Aorta (tissue), 5 donors: ENCODE data around the gene MITF. TPM values are rescaled to one million over a fixed set of nuclear protein-coding genes. Genes with fewer than 3 reads are reported as not detected.
"Not testable (repeated sequence)": the region's sequence is repeated elsewhere in the genome, so short reads cannot be mapped to it uniquely, and the experiment has no call there.

ENCODE experiments used
- ATAC-seq: fragments of 200-7000 bp; cut with Tn5 transposase; one replicate; pipeline ENCODE4 v1.9.1; 2022; ENCODE audit warnings: moderate library complexity; ENCODE audit not compliant: low FRiP score
- DNase-seq, 2 donors: peaks; one replicate each; pipeline ENCODE4 v3.0.0-alpha.2; 2020
- H3K27ac ChIP-seq, 2 donors: one replicate each; pipeline ENCODE4 v1.5.1; 2013; ENCODE audit warnings: low read length in 2 of 2, mild to moderate bottlenecking in 2 of 2, moderate library complexity in 2 of 2, control low read depth in 1 of 2, inconsistent platforms in 1 of 2, low read depth in 1 of 2
- H3K27me3 ChIP-seq, 2 donors: one replicate each; pipeline ENCODE4 v1.6.1; 2013; ENCODE audit warnings: control low read depth in 1 of 2, low read length in 1 of 2, mild to moderate bottlenecking in 1 of 2, moderate library complexity in 1 of 2; ENCODE audit not compliant: insufficient read depth in 2 of 2, control insufficient read depth in 1 of 2
- H3K36me3 ChIP-seq, 2 donors: one replicate each; pipeline ENCODE4 v1.6.1; 2013; ENCODE audit warnings: control low read depth in 1 of 2, low read length in 1 of 2, mild to moderate bottlenecking in 1 of 2; ENCODE audit not compliant: insufficient read depth in 2 of 2, control insufficient read depth in 1 of 2
- H3K4me1 ChIP-seq, 2 donors: one replicate each; pipeline ENCODE4 v1.6.1; 2013; ENCODE audit warnings: low read length in 2 of 2, control low read depth in 1 of 2, mild to moderate bottlenecking in 1 of 2, moderate library complexity in 1 of 2; ENCODE audit not compliant: insufficient read depth in 2 of 2, control insufficient read depth in 1 of 2
- H3K4me3 ChIP-seq, 2 donors: one replicate each; pipeline ENCODE4 v1.5.1; 2013; ENCODE audit warnings: low read length in 2 of 2, control low read depth in 1 of 2, mild to moderate bottlenecking in 1 of 2
- H3K9me3 ChIP-seq: one replicate; pipeline ENCODE4 v1.6.1; 2013; ENCODE audit warnings: mild to moderate bottlenecking, low read length; ENCODE audit not compliant: control insufficient read depth
- WGBS, 2 donors: extraction: QIAGEN DNeasy Blood & Tissue Kit; methylation state at CpG; one replicate each; pipeline ENCODE4 v1.1.7; 2013; 5-methylcytosine and 5-hydroxymethylcytosine counted together
- intact Hi-C, 2 donors: fragments of 100-400 bp; cut with DNase I; formaldehyde crosslinking; loops; one replicate each; pipeline versions ENCODE4 v1.14.2 to v1.15.0; 2022
- polyA plus RNA-seq, 2 donors: library from polyadenylated mRNA; stranded (reverse); fragments of 200-250 nt; gene quantifications; one replicate each; pipeline ENCODE4 v1.2.3, GENCODE V29; 2013
- total RNA-seq, 2 donors: library from RNA; stranded (reverse); fragmentation: NEBNext Ultra II Directional; extraction: Animal tissue kit (Norgen Biotek cat#: 25700); gene quantifications; one replicate each; pipeline ENCODE4 v1.2.1, GENCODE V29; 2021
- donor health status: healthy with polysubstance abuse.
- donor health status: Bipolar disorder and iron deficiency.
- donor health status: DM: no; HTN: no; CAD: no.
- donor health status: DM: no; HTN: no; CAD: no.
- donor health status: DM: yes; HTN: yes; CAD: no.

Gene MITF
- total and polyA plus RNA-seq, 4 donors = 4.1 to 30.5 (median 17.4) TPM

- Histone ChIP-seq H3K27ac (no peak overlapping the region), H3K4me1 (peaks cover 0 to 2% of the 10 kb centered on the region in 2 donors), H3K4me3 (no peak overlapping the region), H3K36me3 (no peaks in the 10 kb centered on the region), H3K9me3 (no peaks in the 10 kb centered on the region), H3K27me3 (no peaks in the 10 kb centered on the region)
- 8 to 14% methylated on average over 7 of the region's 7 CpGs for WGBS, 2 donors
- peak; percentile 89 for ATAC-seq
- peak; percentile 82 to 86 for DNase-seq
- intact Hi-C loops = loop anchor here (5.0 kb wide), 2 partner anchors 43 to 48 kb away; partner anchors contain the start of gene MITF (in 1 of the 2)
Observed at GRCh38 chr3:69784954-69785514, 45.8 kb downstream of the MITF start.

- DNase-seq (no peak), ATAC-seq (no peak)
- no peaks in the 10 kb centered on the region for H3K27me3 ChIP-seq
- WGBS, 2 donors = 91 to 97% methylated on average over 3 of the region's 3 CpGs
- no peak overlapping the region for H3K27ac ChIP-seq
- no peak overlapping the region for H3K4me3 ChIP-seq
- H3K36me3 ChIP-seq = no peaks in the 10 kb centered on the region
- H3K4me1 ChIP-seq = peaks cover 0 to 2% of the 10 kb centered on the region in 2 donors
- intact Hi-C loops = loop anchor here (5.0 kb wide), 2 partner anchors 44 to 49 kb away; partner anchors contain the start of gene MITF (in 1 of the 2)
- no peaks in the 10 kb centered on the region for H3K9me3 ChIP-seq
Observed at GRCh38 chr3:69785769-69786320, 46.6 kb downstream of the MITF start.

DNA sequence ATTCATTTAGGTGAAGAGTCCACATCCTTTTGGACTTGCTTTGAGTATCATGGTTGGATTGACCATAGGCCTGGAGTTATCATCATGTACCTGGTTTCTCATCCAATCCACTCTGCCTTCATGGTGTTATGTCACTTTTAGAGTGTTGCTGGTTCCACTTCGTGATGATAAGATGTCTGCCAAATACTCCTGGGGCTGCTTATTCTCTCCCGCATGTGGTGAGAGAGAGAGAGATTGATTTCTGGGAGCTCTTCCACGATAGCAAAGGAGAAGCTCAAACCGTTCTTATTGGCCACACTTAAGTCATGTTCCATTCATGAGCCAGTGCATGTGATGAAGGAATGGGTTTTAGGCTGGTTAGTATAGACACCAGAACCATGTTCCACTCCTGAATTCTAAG, 47.6 kb downstream of the MITF start:
- peak overlapping the region in 1 of 2 donors; percentile 36 for H3K27ac ChIP-seq
- DNase-seq = no peak
- peaks cover 5 to 6% of the 10 kb centered on the region in 2 donors for H3K4me1 ChIP-seq
- ATAC-seq = no peak
- no peak overlapping the region for H3K4me3 ChIP-seq
- no peaks in the 10 kb centered on the region for H3K9me3 ChIP-seq
- 48 to 62% methylated on average over 4 of the region's 4 CpGs for WGBS, 2 donors
- intact Hi-C loops = loop anchor here (5.0 kb wide), 2 partner anchors 45 to 50 kb away; partner anchors contain the start of gene MITF (in 1 of the 2)
- H3K27me3 ChIP-seq = no peaks in the 10 kb centered on the region
- no peaks in the 10 kb centered on the region for H3K36me3 ChIP-seq

DNA sequence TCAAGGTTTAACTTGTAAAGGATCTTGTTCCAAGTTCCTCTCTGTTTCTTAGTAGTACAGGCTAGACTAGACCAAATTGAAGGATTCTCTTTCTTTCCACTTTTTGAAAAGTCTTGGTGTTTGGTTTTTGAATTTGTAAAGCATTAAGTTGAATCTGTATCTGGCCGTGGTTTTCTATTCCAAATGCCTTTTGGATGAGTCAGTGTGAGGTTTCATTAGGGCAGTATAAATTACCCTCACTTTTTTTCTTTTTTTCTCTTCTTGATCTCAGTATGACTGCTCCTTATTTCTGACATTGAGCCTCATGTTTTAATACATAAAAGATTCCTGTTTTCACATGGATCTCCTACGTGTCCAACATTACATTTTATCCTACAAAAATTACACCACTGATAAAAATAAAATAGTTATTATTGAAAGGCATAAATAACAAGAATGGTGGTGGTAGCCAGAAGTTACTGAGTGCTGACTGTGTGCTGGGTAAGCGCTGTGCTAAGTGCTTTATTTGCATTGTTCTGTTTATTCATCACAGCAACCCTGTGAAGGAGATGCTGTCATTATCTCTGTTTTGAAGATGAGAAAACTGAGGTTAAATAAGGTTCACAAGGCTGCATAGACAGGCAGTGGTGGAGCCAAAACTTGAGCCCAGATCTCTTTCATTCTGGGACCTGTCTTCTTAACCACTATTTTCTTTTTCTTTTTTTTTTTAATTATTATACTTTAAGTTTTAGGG, 48.3 kb downstream of the MITF start:
- no peak overlapping the region for H3K4me3 ChIP-seq
- peak overlapping the region in 1 of 2 donors; percentile 17 for H3K27ac ChIP-seq
- ATAC-seq (no peak), DNase-seq (no peak)
- 35% methylated on average over 3 of the region's 3 CpGs for WGBS, 2 donors
- H3K36me3 ChIP-seq = no peaks in the 10 kb centered on the region
- H3K9me3 ChIP-seq = no peaks in the 10 kb centered on the region
- intact Hi-C loops = loop anchor here (5.0 kb wide), 2 partner anchors 45 to 50 kb away; partner anchors contain the start of gene MITF (in 1 of the 2)
- H3K27me3 ChIP-seq = no peaks in the 10 kb centered on the region
- H3K4me1 ChIP-seq = peaks cover 6 to 8% of the 10 kb centered on the region in 2 donors

- 1 to 3% methylated on average over 6 of the region's 6 CpGs for WGBS, 2 donors
- peak; percentile 82 to 86 for DNase-seq
Observed at GRCh38 chr3:69791106-69791505, 51.8 kb downstream of the MITF start.

DNA sequence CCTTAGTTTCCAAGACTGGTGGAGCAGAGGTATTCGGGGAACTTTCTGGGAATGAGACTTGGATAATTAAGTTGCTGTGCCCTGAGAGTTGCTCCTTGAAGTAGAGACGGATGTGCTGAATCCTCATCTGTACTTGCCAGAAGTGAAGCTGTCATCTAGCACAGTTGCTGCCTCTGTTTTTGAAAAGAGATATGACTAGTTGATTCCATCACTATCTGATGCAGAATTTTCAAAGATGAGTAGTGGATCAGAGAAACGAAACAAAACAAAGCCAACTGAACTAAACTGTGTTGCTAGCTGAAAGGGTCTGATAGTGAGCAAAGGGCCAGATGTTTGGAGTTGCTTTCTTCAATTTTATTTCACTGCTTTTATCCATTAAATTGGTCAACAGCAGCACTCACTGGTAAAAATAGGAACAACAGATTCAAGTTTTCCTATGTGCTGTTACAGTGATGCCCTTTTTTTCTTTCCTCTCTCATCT, 52.7 kb downstream of the MITF start:
- ATAC-seq (peak; percentile 80), DNase-seq (no peak)
- no peak overlapping the region for H3K27ac ChIP-seq
- H3K36me3 ChIP-seq = no peaks in the 10 kb centered on the region
- no peaks in the 10 kb centered on the region for H3K27me3 ChIP-seq
- intact Hi-C loops = loop anchor here (2.0 to 5.0 kb wide), 2 partner anchors 99 to 100 kb away; no protein-coding TSS in a partner anchor
- H3K9me3 ChIP-seq = no peaks in the 10 kb centered on the region
- 32 to 45% methylated on average over 3 of the region's 3 CpGs for WGBS, 2 donors
- H3K4me1 ChIP-seq = peaks cover 6% of the 10 kb centered on the region in 2 donors
- no peak overlapping the region for H3K4me3 ChIP-seq

More at GRCh38 chr3:69791106-69791505, 51.8 kb downstream of the MITF start:
- ATAC-seq = peak; percentile 86
- no peaks in the 10 kb centered on the region for H3K27me3 ChIP-seq
- H3K4me3 ChIP-seq = peak overlapping the region in 1 of 2 donors; percentile 40
- peaks cover 6 to 8% of the 10 kb centered on the region in 2 donors for H3K4me1 ChIP-seq
- intact Hi-C loops = loop anchor here (2.0 to 5.0 kb wide), 2 partner anchors 98 to 99 kb away; no protein-coding TSS in a partner anchor
- H3K27ac ChIP-seq = no peak overlapping the region
- H3K9me3 ChIP-seq = no peaks in the 10 kb centered on the region
- H3K36me3 ChIP-seq = no peaks in the 10 kb centered on the region

- H3K9me3 ChIP-seq, H3K27ac ChIP-seq, H3K4me1 ChIP-seq, ATAC-seq, intact Hi-C loops, H3K36me3 ChIP-seq, H3K4me3 ChIP-seq, H3K27me3 ChIP-seq, DNase-seq: not testable (repeated sequence)
- 31 to 50% methylated on average over 3 to 4 of the region's 4 CpGs for WGBS, 2 donors
Observed at GRCh38 chr3:69796126-69796525, 56.9 kb downstream of the MITF start.

DNA sequence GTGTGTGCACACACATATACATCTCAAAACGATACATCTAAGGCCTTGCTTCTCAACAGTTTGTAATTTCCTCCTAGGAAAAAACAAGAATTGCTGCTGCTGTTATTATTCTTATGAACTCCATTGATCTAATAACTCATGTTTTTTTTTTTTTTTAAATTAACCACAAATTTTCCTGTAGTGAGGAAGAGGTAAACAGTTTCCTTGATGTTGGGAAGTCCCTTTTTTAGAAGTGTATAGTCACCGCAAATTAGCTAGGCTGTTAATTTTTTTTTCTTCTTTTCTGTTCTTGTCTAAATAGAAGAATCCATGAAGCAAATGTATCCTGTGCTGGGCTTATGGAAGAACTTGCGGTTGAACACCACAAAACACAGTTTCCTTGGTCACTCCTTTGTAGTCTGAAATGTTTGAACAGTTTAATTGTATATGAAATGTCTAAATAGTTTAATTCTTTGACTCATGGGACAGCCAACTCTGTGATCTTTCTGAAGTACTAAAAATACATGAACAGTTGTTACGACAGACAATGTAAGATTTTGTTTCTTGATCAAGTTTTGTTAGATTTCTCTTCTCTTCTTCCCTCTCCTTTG, 64.5 kb downstream of the MITF start:
- no peak for DNase-seq
- H3K27ac ChIP-seq = no peak overlapping the region
- intact Hi-C loops = no loop called here
- no peaks in the 10 kb centered on the region for H3K27me3 ChIP-seq
- H3K9me3 ChIP-seq = no peaks in the 10 kb centered on the region
- 92 to 93% methylated on average over 4 of the region's 4 CpGs for WGBS, 2 donors
- ATAC-seq = no peak
- H3K4me3 ChIP-seq = no peak overlapping the region
- H3K4me1 ChIP-seq = peaks cover 0 to 1% of the 10 kb centered on the region in 2 donors
- no peaks in the 10 kb centered on the region for H3K36me3 ChIP-seq
